Muscle of leg (tissue), 11 donors: Measurements from ENCODE around the gene COL24A1. TPM values are rescaled to one million over a fixed set of nuclear protein-coding genes. Genes with fewer than 3 reads are reported as not detected.
A peak's percentile ranks its signal among the peaks of the same experiment; 100 is the strongest.
"Not testable (repeated sequence)": the region's sequence is repeated elsewhere in the genome, so short reads cannot be mapped to it uniquely, and the experiment has no call there.

Experiments used
- DNase-seq: peaks from one replicate; pipeline ENCODE4 v3.0.0; 2013
- H3K27ac ChIP-seq: one replicate; pipeline ENCODE4 v1.5.1; 2013; ENCODE audit warnings: mild to moderate bottlenecking, low read length, control low read depth
- H3K27me3 ChIP-seq: one replicate; pipeline ENCODE4 v1.6.1; 2013; ENCODE audit warnings: low read length; ENCODE audit not compliant: control insufficient read depth, insufficient read depth
- H3K36me3 ChIP-seq: one replicate; pipeline ENCODE4 v1.6.1; 2013; ENCODE audit warnings: low read length; ENCODE audit not compliant: control insufficient read depth, insufficient read depth
- H3K4me1 ChIP-seq: one replicate; pipeline ENCODE4 v1.6.1; 2013; ENCODE audit warnings: low read length; ENCODE audit not compliant: control insufficient read depth, insufficient read depth
- H3K4me3 ChIP-seq: one replicate; pipeline ENCODE4 v1.5.1; 2013; ENCODE audit warnings: low read length, control low read depth
- H3K9me3 ChIP-seq: replicated peaks from 2 replicates; pipeline ENCODE4 v1.6.1; 2013; ENCODE audit warnings: low read depth, low read length; ENCODE audit not compliant: control insufficient read depth
- WGBS: methylation state at CpG from one replicate; pipeline ENCODE4 v1.1.5; 2013; ENCODE audit warnings: missing lambda C conversion rate; ENCODE audit not compliant: insufficient coverage; 5-methylcytosine and 5-hydroxymethylcytosine counted together
- polyA plus RNA-seq, 8 donors: library from polyadenylated mRNA; unstranded; fragments of 120-200 nt; gene quantifications; one replicate each; pipeline versions ENCODE4 v1.2.1 to v1.2.3, GENCODE V29; 2013; ENCODE audit warnings: inconsistent platforms in 1 of 8, low replicate concordance in 1 of 8; ENCODE audit not compliant: insufficient read length in 8 of 8, insufficient read depth in 1 of 8
- total RNA-seq: library from RNA; stranded (reverse); fragments of 120-200 nt; gene quantifications from one replicate; pipeline ENCODE4 v1.2.4, GENCODE V29; 2013

The COL24A1 gene
- total and polyA plus RNA-seq, 9 donors, result 3.3 to 12.4 (median 6.6) TPM

GRCh38 chr1:86137436-86137835 is 19.1 kb downstream of the COL24A1 start:
- H3K27me3 ChIP-seq, result no peaks in the 10 kb centered on the region
- H3K4me3 ChIP-seq, result no peak overlapping the region
- no peaks in the 10 kb centered on the region for H3K9me3 ChIP-seq
- no CpG with 5 or more reads among the region's 1 CpG for WGBS
- DNase-seq, result no peak
- H3K36me3 ChIP-seq, result no peaks in the 10 kb centered on the region
- H3K27ac ChIP-seq, result no peak overlapping the region
- H3K4me1 ChIP-seq, result no peaks in the 10 kb centered on the region

- Histone ChIP-seq H3K4me1 (no peaks in the 10 kb centered on the region), H3K9me3 (no peaks in the 10 kb centered on the region), H3K27ac (no peak overlapping the region), H3K4me3 (no peak overlapping the region), H3K36me3 (no peaks in the 10 kb centered on the region), H3K27me3 (no peaks in the 10 kb centered on the region)
- WGBS, result no CpG with 5 or more reads among the region's 3 CpGs
- no peak for DNase-seq
These were observed 37.3 kb downstream of the COL24A1 start for GRCh38 chr1:86119214-86119764.

GRCh38 chr1:86114816-86115400 is 41.7 kb downstream of the COL24A1 start:
- Histone ChIP-seq H3K4me3 (no peak overlapping the region), H3K27ac (peak overlapping the region; percentile 81), H3K9me3 (peaks cover 2% of the 10 kb centered on the region), H3K27me3 (no peaks in the 10 kb centered on the region), H3K36me3 (no peaks in the 10 kb centered on the region), H3K4me1 (no peaks in the 10 kb centered on the region)
- DNase-seq, result peak; percentile 89
- no CpG with 5 or more reads among the region's 4 CpGs for WGBS

- H3K27ac ChIP-seq, result peak overlapping the region; percentile 81
- H3K4me3 ChIP-seq, result no peak overlapping the region
- no peaks in the 10 kb centered on the region for H3K36me3 ChIP-seq
- WGBS, result 40% methylated on average over 1 of the region's 2 CpGs
- H3K9me3 ChIP-seq, result peaks cover 2% of the 10 kb centered on the region
- no peaks in the 10 kb centered on the region for H3K27me3 ChIP-seq
- DNase-seq, result peak; percentile 57
- H3K4me1 ChIP-seq, result no peaks in the 10 kb centered on the region
These were observed 42.3 kb downstream of the COL24A1 start for GRCh38 chr1:86114236-86114635.

- DNase-seq, H3K27me3 ChIP-seq, H3K36me3 ChIP-seq, H3K9me3 ChIP-seq, H3K4me3 ChIP-seq, H3K4me1 ChIP-seq, H3K27ac ChIP-seq: not testable (repeated sequence)
- 90% methylated on average over 10 of the region's 12 CpGs for WGBS
These were observed 45.0 kb downstream of the COL24A1 start for GRCh38 chr1:86111590-86111989.

- no peaks in the 10 kb centered on the region for H3K4me1 ChIP-seq
- DNase-seq, result no peak
- no peak overlapping the region for H3K4me3 ChIP-seq
- H3K27me3 ChIP-seq, result no peaks in the 10 kb centered on the region
- WGBS, result 98% methylated on average over 29 of the region's 41 CpGs
- no peaks in the 10 kb centered on the region for H3K36me3 ChIP-seq
- no peak overlapping the region for H3K27ac ChIP-seq
- peaks cover 2% of the 10 kb centered on the region for H3K9me3 ChIP-seq
These were observed 46.0 kb downstream of the COL24A1 start for GRCh38 chr1:86110451-86111129.

GRCh38 chr1:86105533-86105866 is 51.1 kb downstream of the COL24A1 start:
- H3K36me3 ChIP-seq, result no peaks in the 10 kb centered on the region

GRCh38 chr1:86104606-86105532 is 51.7 kb downstream of the COL24A1 start:
- DNase-seq, result no peak
- 97% methylated on average over 11 of the region's 12 CpGs for WGBS
- Histone ChIP-seq H3K36me3 (no peaks in the 10 kb centered on the region), H3K4me1 (no peaks in the 10 kb centered on the region), H3K27me3 (no peaks in the 10 kb centered on the region), H3K9me3 (no peaks in the 10 kb centered on the region), H3K4me3 (no peak overlapping the region), H3K27ac (no peak overlapping the region)

More at GRCh38 chr1:86105533-86105866, 51.1 kb downstream of the COL24A1 start:
- Histone ChIP-seq H3K4me3 (no peak overlapping the region), H3K27ac (no peak overlapping the region), H3K27me3 (no peaks in the 10 kb centered on the region), H3K9me3 (no peaks in the 10 kb centered on the region), H3K4me1 (no peaks in the 10 kb centered on the region)
- WGBS, result 86% methylated on average over 1 of the region's 2 CpGs
- no peak for DNase-seq

- Histone ChIP-seq H3K27me3 (no peaks in the 10 kb centered on the region), H3K4me1 (no peaks in the 10 kb centered on the region), H3K9me3 (no peaks in the 10 kb centered on the region), H3K4me3 (no peak overlapping the region), H3K27ac (no peak overlapping the region), H3K36me3 (no peaks in the 10 kb centered on the region)
- DNase-seq, result no peak
- WGBS, result no CpG with 5 or more reads among the region's 2 CpGs
These were observed 55.0 kb downstream of the COL24A1 start for GRCh38 chr1:86101616-86102015.

GRCh38 chr1:86100401-86100800 is 56.2 kb downstream of the COL24A1 start:
- WGBS, result no CpG with 5 or more reads among the region's 1 CpG
- H3K27ac ChIP-seq, result no peak overlapping the region
- H3K4me1 ChIP-seq, result no peaks in the 10 kb centered on the region
- H3K27me3 ChIP-seq, result no peaks in the 10 kb centered on the region
- no peak for DNase-seq
- no peaks in the 10 kb centered on the region for H3K9me3 ChIP-seq
- H3K4me3 ChIP-seq, result no peak overlapping the region
- H3K36me3 ChIP-seq, result no peaks in the 10 kb centered on the region
